Prostate gland (tissue), 2 donors: ENCODE data around the gene EDEM1.

Source experiments
- POLR2A ChIP-seq: fragments of 450-650 bp; IDR thresholded peaks from one replicate; pipeline ENCODE4 v1.6.1; 2016; ENCODE audit warnings: antibody characterized with exemption, mild to moderate bottlenecking
- TF ChIP-seq, protein P1 (sequence below), 4 experiments: fragments of 200-600 bp in 2 of 4; fragments of 450-650 bp in 2 of 4; sonication (generic) in 2 of 4; IDR thresholded peaks; 1 replicate in 3 of 4; 2 replicates in 1 of 4; pipeline ENCODE4 v1.5.1; 2016 to 2019; ENCODE audit warnings: antibody characterized with exemption in 4 of 4, mild to moderate bottlenecking in 2 of 4, moderate library complexity in 2 of 4

- TF ChIP-seq, protein P1, sequence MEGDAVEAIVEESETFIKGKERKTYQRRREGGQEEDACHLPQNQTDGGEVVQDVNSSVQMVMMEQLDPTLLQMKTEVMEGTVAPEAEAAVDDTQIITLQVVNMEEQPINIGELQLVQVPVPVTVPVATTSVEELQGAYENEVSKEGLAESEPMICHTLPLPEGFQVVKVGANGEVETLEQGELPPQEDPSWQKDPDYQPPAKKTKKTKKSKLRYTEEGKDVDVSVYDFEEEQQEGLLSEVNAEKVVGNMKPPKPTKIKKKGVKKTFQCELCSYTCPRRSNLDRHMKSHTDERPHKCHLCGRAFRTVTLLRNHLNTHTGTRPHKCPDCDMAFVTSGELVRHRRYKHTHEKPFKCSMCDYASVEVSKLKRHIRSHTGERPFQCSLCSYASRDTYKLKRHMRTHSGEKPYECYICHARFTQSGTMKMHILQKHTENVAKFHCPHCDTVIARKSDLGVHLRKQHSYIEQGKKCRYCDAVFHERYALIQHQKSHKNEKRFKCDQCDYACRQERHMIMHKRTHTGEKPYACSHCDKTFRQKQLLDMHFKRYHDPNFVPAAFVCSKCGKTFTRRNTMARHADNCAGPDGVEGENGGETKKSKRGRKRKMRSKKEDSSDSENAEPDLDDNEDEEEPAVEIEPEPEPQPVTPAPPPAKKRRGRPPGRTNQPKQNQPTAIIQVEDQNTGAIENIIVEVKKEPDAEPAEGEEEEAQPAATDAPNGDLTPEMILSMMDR (IDR thresholded peaks at IDR 0.05) = no peak
- TF ChIP-seq POLR2A = no peak
These were observed 67.0 kb downstream of the EDEM1 start for GRCh38 chr3:5254281-5255048.
